ENCODE data around the gene SCARB1. TPM values are rescaled to one million over a fixed set of nuclear protein-coding genes. Genes with fewer than 3 reads are reported as not detected.

The SCARB1 gene
- total RNA-seq, 1 donor from 2014 or later = 44.5 TPM

DNA sequence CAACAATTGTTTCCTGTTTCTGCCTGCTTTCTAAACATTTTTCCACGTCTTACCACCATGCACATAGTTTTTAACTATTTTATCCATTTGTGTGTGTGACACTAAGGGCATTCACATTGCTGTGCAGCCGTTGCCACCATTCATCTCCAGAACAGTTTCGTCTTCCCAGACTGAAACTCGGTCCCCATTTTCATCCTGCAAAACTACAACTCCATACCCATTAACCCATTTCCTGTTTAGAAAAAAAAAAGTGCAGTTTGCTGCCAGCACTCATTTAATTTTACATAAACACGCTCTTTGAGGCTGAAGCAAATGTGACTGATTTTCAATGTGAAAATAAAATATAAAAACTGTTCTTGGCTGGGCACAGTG, 35.2 kb upstream of the SCARB1 start:
- H3K4me3 Mint-ChIP-seq (ENCODE audit: unreplicated experiment) = no peak overlapping the region
- H3K27ac Mint-ChIP-seq (ENCODE audit: unreplicated experiment) = no peak overlapping the region
- H3K9me3 Mint-ChIP-seq (ENCODE audit: unreplicated experiment) = peaks cover 10% of the 10 kb centered on the region
- H3K36me3 Mint-ChIP-seq (ENCODE audit: low read depth, unreplicated experiment) = peaks cover 7% of the 10 kb centered on the region
- Histone ChIP-seq H3K9ac (ENCODE audit: low read length) (no peak overlapping the region), H2AFZ (ENCODE audit: low read depth, low read length) (no peak overlapping the region), H3K79me2 (ENCODE audit: insufficient read depth, low read length) (no peaks in the 10 kb centered on the region), H3K4me3 (ENCODE audit: insufficient read depth, low read depth, low read length) (no peak overlapping the region), H3K4me2 (ENCODE audit: low read length) (no peak overlapping the region), H4K20me1 (ENCODE audit: insufficient read depth, low read length) (peaks cover 19% of the 10 kb centered on the region), H3K4me1 (ENCODE audit: insufficient read depth, low read length) (no peaks in the 10 kb centered on the region), H3K36me3 (ENCODE audit: insufficient read depth, low read length) (no peaks in the 10 kb centered on the region), H3K9me3 (ENCODE audit: insufficient read depth, low read depth, low read length) (no peaks in the 10 kb centered on the region), H3K27me3 (ENCODE audit: insufficient read depth, low read length) (no peaks in the 10 kb centered on the region), H3K27ac (ENCODE audit: low read depth, low read length) (no peak overlapping the region)
- TF ChIP-seq, protein P1, sequence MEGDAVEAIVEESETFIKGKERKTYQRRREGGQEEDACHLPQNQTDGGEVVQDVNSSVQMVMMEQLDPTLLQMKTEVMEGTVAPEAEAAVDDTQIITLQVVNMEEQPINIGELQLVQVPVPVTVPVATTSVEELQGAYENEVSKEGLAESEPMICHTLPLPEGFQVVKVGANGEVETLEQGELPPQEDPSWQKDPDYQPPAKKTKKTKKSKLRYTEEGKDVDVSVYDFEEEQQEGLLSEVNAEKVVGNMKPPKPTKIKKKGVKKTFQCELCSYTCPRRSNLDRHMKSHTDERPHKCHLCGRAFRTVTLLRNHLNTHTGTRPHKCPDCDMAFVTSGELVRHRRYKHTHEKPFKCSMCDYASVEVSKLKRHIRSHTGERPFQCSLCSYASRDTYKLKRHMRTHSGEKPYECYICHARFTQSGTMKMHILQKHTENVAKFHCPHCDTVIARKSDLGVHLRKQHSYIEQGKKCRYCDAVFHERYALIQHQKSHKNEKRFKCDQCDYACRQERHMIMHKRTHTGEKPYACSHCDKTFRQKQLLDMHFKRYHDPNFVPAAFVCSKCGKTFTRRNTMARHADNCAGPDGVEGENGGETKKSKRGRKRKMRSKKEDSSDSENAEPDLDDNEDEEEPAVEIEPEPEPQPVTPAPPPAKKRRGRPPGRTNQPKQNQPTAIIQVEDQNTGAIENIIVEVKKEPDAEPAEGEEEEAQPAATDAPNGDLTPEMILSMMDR (IDR thresholded peaks at IDR 0.05; ENCODE audit: insufficient read depth, low read depth, low read length) = no peak
- no peak for TF ChIP-seq EZH2 (IDR thresholded peaks at IDR 0.05; ENCODE audit: insufficient read depth, low read length)
- H3K4me1 Mint-ChIP-seq (ENCODE audit: low read depth, unreplicated experiment) = no peaks in the 10 kb centered on the region
- FAIRE-seq (no peak), DNase-seq (ENCODE audit: low read depth) (no peak)
- H3K27me3 Mint-ChIP-seq (ENCODE audit: low read depth, unreplicated experiment) = peaks cover 10% of the 10 kb centered on the region

DNA sequence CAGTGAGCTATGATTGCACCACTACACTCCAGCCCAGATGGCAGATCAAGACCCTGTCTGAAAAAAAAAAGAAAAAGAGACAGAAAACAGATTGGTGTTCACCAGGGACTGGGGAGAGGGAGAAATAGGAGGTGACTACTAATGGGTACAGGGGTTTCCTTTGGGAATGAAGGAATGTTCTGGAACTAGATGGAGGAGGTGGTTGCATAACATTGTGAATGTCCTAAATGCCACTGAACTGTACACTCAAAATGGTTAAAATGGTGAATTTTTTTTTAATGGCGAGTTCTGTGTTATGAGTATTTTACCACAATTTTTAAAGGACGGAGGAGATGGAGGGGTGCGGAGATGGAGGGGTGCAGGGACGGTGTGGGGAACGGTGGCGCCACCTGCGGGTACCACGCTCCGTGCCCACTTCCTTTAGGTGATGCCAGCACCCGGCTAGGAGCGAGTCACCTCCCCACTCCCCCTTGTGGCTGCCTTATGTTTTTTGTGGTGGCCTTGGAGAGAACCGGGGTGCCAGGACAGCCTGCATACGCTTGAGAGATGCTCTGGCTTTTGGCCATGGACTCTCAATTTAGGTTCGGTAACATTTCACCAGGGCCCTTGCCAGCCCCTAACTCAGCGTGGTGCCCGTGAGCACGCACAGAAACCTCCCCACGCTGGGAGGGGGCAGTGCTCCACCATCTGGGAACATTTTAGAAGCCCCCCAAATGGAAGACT, 34.7 kb upstream of the SCARB1 start:
- FAIRE-seq (no peak), DNase-seq (ENCODE audit: low read depth) (no peak)
- Mint-ChIP-seq H3K27me3 (ENCODE audit: low read depth, unreplicated experiment) (peaks cover 10% of the 10 kb centered on the region), H3K9me3 (ENCODE audit: unreplicated experiment) (peaks cover 10% of the 10 kb centered on the region), H3K36me3 (ENCODE audit: low read depth, unreplicated experiment) (peaks cover 7% of the 10 kb centered on the region), H3K4me1 (ENCODE audit: low read depth, unreplicated experiment) (no peaks in the 10 kb centered on the region), H3K27ac (ENCODE audit: unreplicated experiment) (no peak overlapping the region), H3K4me3 (ENCODE audit: unreplicated experiment) (no peak overlapping the region)
- H3K9me3 ChIP-seq (ENCODE audit: insufficient read depth, low read depth, low read length) = no peaks in the 10 kb centered on the region
- TF ChIP-seq, protein P1 (IDR thresholded peaks at IDR 0.05; ENCODE audit: insufficient read depth, low read depth, low read length) = peak; percentile 42
- TF ChIP-seq EZH2 (IDR thresholded peaks at IDR 0.05; ENCODE audit: insufficient read depth, low read length) = no peak
- H3K36me3 ChIP-seq (ENCODE audit: insufficient read depth, low read length) = no peaks in the 10 kb centered on the region
- H3K4me3 ChIP-seq (ENCODE audit: insufficient read depth, low read depth, low read length) = no peak overlapping the region
- no peak overlapping the region for H3K4me2 ChIP-seq (ENCODE audit: low read length)
- no peak overlapping the region for H3K27ac ChIP-seq (ENCODE audit: low read depth, low read length)
- no peak overlapping the region for H3K9ac ChIP-seq (ENCODE audit: low read length)
- no peak overlapping the region for H2AFZ ChIP-seq (ENCODE audit: low read depth, low read length)
- peaks cover 19% of the 10 kb centered on the region for H4K20me1 ChIP-seq (ENCODE audit: insufficient read depth, low read length)
- no peaks in the 10 kb centered on the region for H3K27me3 ChIP-seq (ENCODE audit: insufficient read depth, low read length)
- H3K79me2 ChIP-seq (ENCODE audit: insufficient read depth, low read length) = no peaks in the 10 kb centered on the region
- H3K4me1 ChIP-seq (ENCODE audit: insufficient read depth, low read length) = no peaks in the 10 kb centered on the region

DNA sequence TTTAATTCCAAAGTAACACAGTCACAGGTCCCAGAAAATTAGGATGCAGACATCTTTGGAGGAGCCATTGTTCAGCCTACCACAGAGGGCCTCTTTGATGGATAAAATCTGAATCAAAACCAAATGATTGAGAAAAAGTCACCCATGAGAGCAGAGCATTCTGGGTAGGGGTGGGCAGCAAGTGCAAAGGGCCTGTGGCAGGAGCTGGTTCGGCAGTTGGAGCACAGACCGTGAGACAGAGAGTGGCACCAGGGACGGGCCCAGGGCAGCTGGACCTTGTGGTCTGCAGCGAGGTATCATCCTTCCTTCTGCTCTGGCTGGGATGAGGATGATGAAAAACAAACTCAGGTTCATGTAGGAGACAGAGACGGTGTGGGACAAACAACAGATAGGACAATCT, 32.8 kb upstream of the SCARB1 start:
- Histone ChIP-seq H3K36me3 (ENCODE audit: insufficient read depth, low read length) (no peaks in the 10 kb centered on the region), H3K4me2 (ENCODE audit: low read length) (no peak overlapping the region), H3K4me1 (ENCODE audit: insufficient read depth, low read length) (no peaks in the 10 kb centered on the region), H3K27me3 (ENCODE audit: insufficient read depth, low read length) (no peaks in the 10 kb centered on the region), H3K27ac (ENCODE audit: low read depth, low read length) (no peak overlapping the region), H2AFZ (ENCODE audit: low read depth, low read length) (no peak overlapping the region), H3K4me3 (ENCODE audit: insufficient read depth, low read depth, low read length) (no peak overlapping the region), H3K79me2 (ENCODE audit: insufficient read depth, low read length) (no peaks in the 10 kb centered on the region), H3K9ac (ENCODE audit: low read length) (no peak overlapping the region), H4K20me1 (ENCODE audit: insufficient read depth, low read length) (peaks cover 19% of the 10 kb centered on the region), H3K9me3 (ENCODE audit: insufficient read depth, low read depth, low read length) (no peaks in the 10 kb centered on the region)
- TF ChIP-seq, protein P1 (IDR thresholded peaks at IDR 0.05; ENCODE audit: insufficient read depth, low read depth, low read length) = no peak
- no peak for TF ChIP-seq EZH2 (IDR thresholded peaks at IDR 0.05; ENCODE audit: insufficient read depth, low read length)
- Mint-ChIP-seq H3K4me1 (ENCODE audit: low read depth, unreplicated experiment) (no peaks in the 10 kb centered on the region), H3K9me3 (ENCODE audit: unreplicated experiment) (peaks cover 10% of the 10 kb centered on the region), H3K4me3 (ENCODE audit: unreplicated experiment) (no peak overlapping the region), H3K27ac (ENCODE audit: unreplicated experiment) (no peak overlapping the region), H3K36me3 (ENCODE audit: low read depth, unreplicated experiment) (peaks cover 7% of the 10 kb centered on the region), H3K27me3 (ENCODE audit: low read depth, unreplicated experiment) (peaks cover 10% of the 10 kb centered on the region)
- DNase-seq (ENCODE audit: low read depth) (no peak), FAIRE-seq (no peak)

Measured in astrocyte (in vitro differentiated cells and primary cell).